NB4 (cell line): ENCODE measurements around the gene LCTL.

Experiments used
- MYC ChIP-seq: IDR thresholded peaks from 2 replicates; pipeline ENCODE4 v1.6.1; 2011; ENCODE audit warnings: low read depth, low read length
- POLR2A ChIP-seq: IDR thresholded peaks from 2 replicates; pipeline ENCODE4 v1.6.1; 2011; ENCODE audit warnings: mild to moderate bottlenecking; ENCODE audit not compliant: insufficient read length; ENCODE audit errors: extremely low read depth
- TF ChIP-seq, protein P1 (sequence below): IDR thresholded peaks from one replicate; pipeline ENCODE4 v1.5.1; 2012; ENCODE audit warnings: low read depth, low read length

DNA sequence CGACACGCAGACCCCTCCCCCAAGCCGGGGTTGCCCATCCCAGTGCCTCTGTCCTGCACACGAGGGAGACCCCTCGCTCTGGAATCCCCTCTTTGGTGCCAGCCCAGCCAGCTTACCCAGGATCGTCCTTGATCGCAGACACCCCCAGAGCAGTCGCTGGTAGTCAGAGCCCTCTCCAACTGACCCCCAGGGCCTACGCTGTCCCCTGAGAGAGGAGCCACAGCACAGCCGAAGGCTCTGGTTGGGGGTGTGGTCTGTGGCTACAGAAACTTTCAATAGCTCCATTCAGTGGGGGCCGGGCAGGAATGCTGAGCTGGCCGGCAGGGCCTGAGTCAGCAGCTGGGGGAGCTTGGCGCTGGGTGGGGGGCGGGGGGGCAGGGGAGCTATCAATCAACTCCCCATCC lies at the start of gene LCTL:
- TF ChIP-seq, protein P1, sequence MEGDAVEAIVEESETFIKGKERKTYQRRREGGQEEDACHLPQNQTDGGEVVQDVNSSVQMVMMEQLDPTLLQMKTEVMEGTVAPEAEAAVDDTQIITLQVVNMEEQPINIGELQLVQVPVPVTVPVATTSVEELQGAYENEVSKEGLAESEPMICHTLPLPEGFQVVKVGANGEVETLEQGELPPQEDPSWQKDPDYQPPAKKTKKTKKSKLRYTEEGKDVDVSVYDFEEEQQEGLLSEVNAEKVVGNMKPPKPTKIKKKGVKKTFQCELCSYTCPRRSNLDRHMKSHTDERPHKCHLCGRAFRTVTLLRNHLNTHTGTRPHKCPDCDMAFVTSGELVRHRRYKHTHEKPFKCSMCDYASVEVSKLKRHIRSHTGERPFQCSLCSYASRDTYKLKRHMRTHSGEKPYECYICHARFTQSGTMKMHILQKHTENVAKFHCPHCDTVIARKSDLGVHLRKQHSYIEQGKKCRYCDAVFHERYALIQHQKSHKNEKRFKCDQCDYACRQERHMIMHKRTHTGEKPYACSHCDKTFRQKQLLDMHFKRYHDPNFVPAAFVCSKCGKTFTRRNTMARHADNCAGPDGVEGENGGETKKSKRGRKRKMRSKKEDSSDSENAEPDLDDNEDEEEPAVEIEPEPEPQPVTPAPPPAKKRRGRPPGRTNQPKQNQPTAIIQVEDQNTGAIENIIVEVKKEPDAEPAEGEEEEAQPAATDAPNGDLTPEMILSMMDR: no peak
- TF ChIP-seq MYC (no peak), POLR2A (no peak)
